Suprapubic skin (tissue), 4 donors: ENCODE data around the gene ATF6.

Experiments used
- POLR2A ChIP-seq, 2 donors: fragments of 450-650 bp; IDR thresholded peaks; one replicate each; pipeline ENCODE4 v1.6.1; 2017; ENCODE audit warnings: antibody characterized with exemption in 2 of 2, mild to moderate bottlenecking in 2 of 2, moderate library complexity in 2 of 2
- POLR2AphosphoS5 ChIP-seq, 3 donors: sonication (generic); formaldehyde crosslinking; IDR thresholded peaks; one replicate each; pipeline ENCODE4 v1.6.1; 2017; ENCODE audit warnings: antibody characterized with exemption in 3 of 3
- TF ChIP-seq, protein P1 (sequence below), 2 donors: fragments of 200-600 bp in 1 of 2; fragments of 450-650 bp in 1 of 2; sonication (generic) in 1 of 2; IDR thresholded peaks; one replicate each; pipeline ENCODE4 v1.5.1; 2016 to 2019; ENCODE audit warnings: antibody characterized with exemption in 2 of 2, mild to moderate bottlenecking in 1 of 2, moderate library complexity in 1 of 2

DNA sequence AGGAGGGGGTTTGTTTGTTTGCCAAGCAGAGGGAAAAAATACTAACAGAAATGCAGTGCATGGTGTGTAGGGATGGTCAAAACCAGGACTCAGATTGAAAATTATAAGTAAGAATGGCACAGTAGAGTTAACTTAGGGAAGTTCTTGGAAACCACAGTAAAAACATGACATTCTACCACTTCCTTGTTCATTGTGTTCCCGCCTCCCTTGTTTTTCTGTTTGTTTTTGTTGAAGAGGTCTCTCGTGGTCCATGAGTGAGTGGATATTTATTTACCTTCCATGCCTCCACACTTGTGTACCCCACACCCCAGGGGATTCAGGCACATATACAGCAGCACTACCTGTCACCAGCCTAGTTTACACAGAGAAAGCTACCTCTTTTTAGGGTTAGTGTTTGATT lies 187.9 kb downstream of the ATF6 start:
- TF ChIP-seq, protein P1, sequence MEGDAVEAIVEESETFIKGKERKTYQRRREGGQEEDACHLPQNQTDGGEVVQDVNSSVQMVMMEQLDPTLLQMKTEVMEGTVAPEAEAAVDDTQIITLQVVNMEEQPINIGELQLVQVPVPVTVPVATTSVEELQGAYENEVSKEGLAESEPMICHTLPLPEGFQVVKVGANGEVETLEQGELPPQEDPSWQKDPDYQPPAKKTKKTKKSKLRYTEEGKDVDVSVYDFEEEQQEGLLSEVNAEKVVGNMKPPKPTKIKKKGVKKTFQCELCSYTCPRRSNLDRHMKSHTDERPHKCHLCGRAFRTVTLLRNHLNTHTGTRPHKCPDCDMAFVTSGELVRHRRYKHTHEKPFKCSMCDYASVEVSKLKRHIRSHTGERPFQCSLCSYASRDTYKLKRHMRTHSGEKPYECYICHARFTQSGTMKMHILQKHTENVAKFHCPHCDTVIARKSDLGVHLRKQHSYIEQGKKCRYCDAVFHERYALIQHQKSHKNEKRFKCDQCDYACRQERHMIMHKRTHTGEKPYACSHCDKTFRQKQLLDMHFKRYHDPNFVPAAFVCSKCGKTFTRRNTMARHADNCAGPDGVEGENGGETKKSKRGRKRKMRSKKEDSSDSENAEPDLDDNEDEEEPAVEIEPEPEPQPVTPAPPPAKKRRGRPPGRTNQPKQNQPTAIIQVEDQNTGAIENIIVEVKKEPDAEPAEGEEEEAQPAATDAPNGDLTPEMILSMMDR (IDR thresholded peaks at IDR 0.05), result no peak
- TF ChIP-seq POLR2AphosphoS5 (IDR thresholded peaks at IDR 0.05) (no peak), POLR2A (IDR thresholded peaks at IDR 0.05) (no peak)
